K562 (cell line): ENCODE results near the gene FARSB. TPM values are rescaled to one million over a fixed set of nuclear protein-coding genes. Genes with fewer than 3 reads are reported as not detected.

Experiments used
- ATAC-seq: fragments of 200-7000 bp; cut with Tn5 transposase; 3 replicates; pipeline ENCODE4 v1.9.1; 2020; ENCODE audit warnings: moderate library complexity
- BruUV-seq: library from RNA; stranded (reverse); fragments of 400-500 nt; replicated peaks from 2 replicates; lab custom pipeline; 2021; lab: Mats Ljungman, UMichigan
- CTCF ChIA-PET: fragments of 300-600 bp; formaldehyde crosslinking; extraction: SDS; loops from one replicate; lab custom pipeline; 2021; ENCODE audit warnings: low intra/inter-chr PET ratio; lab: Yijun Ruan, JAX
- POLR2A ChIA-PET: fragments of 300-600, 350-650 bp; sonication (Branson Sonifier 250); formaldehyde crosslinking; extraction: SDS; loops from one replicate; lab custom pipeline; 2021; ENCODE audit warnings: antibody characterized with exemption, inconsistent platforms; lab: Yijun Ruan, JAX
- DNase-seq, 4 experiments: peaks; one replicate each; pipeline versions ENCODE4 v3.0.0 to v3.0.0-alpha.2; 2011 to 2018; ENCODE audit warnings: low spot score in 3 of 4, mixed read lengths in 3 of 4; ENCODE audit errors: extremely low read depth in 1 of 4
- FAIRE-seq: peaks from 2 replicates; lab custom pipeline; 2011; peaks lifted over from hg19 to GRCh38; lab: Jason Lieb, UNC
- H2AFZ ChIP-seq: 2 replicates; pipeline ENCODE4 v1.6.0; 2011; ENCODE audit warnings: low read depth, low read length, control low read depth, inconsistent platforms
- H3K27ac ChIP-seq: fragments of 200-600 bp; 3 replicates; pipeline ENCODE4 v1.8.0; 2011; ENCODE audit warnings: low read depth, mild to moderate bottlenecking, control low read depth, inconsistent platforms, low read length, moderate library complexity, mixed read lengths; ENCODE audit errors: extremely low read depth
- H3K27me3 ChIP-seq, 2 experiments: fragments of 300-600 bp in 1 of 2; 2 replicates in 1 of 2; 3 replicates in 1 of 2; pipeline versions ENCODE4 v1.6.0 to v1.8.0; 2011; ENCODE audit warnings: inconsistent platforms in 2 of 2, low read length in 2 of 2, mild to moderate bottlenecking in 1 of 2, mixed read lengths in 1 of 2, moderate library complexity in 1 of 2; ENCODE audit not compliant: control insufficient read depth in 2 of 2, insufficient read depth in 2 of 2
- H3K36me3 ChIP-seq: fragments of 300-600 bp; 3 replicates; pipeline ENCODE4 v1.8.0; 2011; ENCODE audit warnings: mild to moderate bottlenecking, low read length, inconsistent platforms; ENCODE audit not compliant: control insufficient read depth, insufficient read depth
- H3K4me1 ChIP-seq, 2 experiments: fragments of 200-600 bp in 1 of 2; replicated peaks in 1 of 2; 2 replicates in 1 of 2; 3 replicates in 1 of 2; pipeline versions ENCODE4 v1.5.1 to v1.8.0; 2011; ENCODE audit warnings: inconsistent platforms in 2 of 2, low read length in 2 of 2, mild to moderate bottlenecking in 1 of 2, mixed read lengths in 1 of 2, moderate library complexity in 1 of 2; ENCODE audit not compliant: control insufficient read depth in 2 of 2, insufficient read depth in 2 of 2
- H3K4me2 ChIP-seq: 2 replicates; pipeline ENCODE4 v1.6.1; 2011; ENCODE audit warnings: low read length, control low read depth, inconsistent platforms, mixed read lengths; ENCODE audit not compliant: insufficient read depth
- H3K4me3 ChIP-seq: fragments of 200-600 bp; sonication (generic), shearing (Covaris generic); 2 replicates; pipeline ENCODE4 v1.5.1; 2016; ENCODE audit warnings: control low read depth, inconsistent platforms
- H3K79me2 ChIP-seq: fragments of 200-600 bp; 3 replicates; pipeline ENCODE4 v1.8.0; 2011; ENCODE audit warnings: low read length, inconsistent platforms; ENCODE audit not compliant: control insufficient read depth, insufficient read depth
- H3K9ac ChIP-seq, 2 experiments: 2 replicates each; pipeline versions ENCODE4 v1.6.0 to v1.6.1; 2011; ENCODE audit warnings: low read depth in 2 of 2, low read length in 2 of 2, control low read depth in 1 of 2, inconsistent platforms in 1 of 2, mild to moderate bottlenecking in 1 of 2, mixed read lengths in 1 of 2; ENCODE audit not compliant: insufficient read depth in 1 of 2
- H3K9me1 ChIP-seq: one replicate; pipeline ENCODE4 v1.6.0; 2011; ENCODE audit warnings: inconsistent platforms, mild to moderate bottlenecking, low read length, moderate library complexity; ENCODE audit not compliant: control insufficient read depth, insufficient read depth
- H3K9me3 ChIP-seq: replicated peaks from 2 replicates; pipeline ENCODE4 v1.5.1; 2011; ENCODE audit warnings: low read depth, low read length, inconsistent platforms; ENCODE audit not compliant: control insufficient read depth, insufficient read depth
- H4K20me1 ChIP-seq: replicated peaks from 2 replicates; pipeline ENCODE4 v1.6.1; 2011; ENCODE audit warnings: low read length, inconsistent platforms, mixed read lengths; ENCODE audit not compliant: control insufficient read depth, insufficient read depth
- ELK1 ChIP-seq: sonication (generic); formaldehyde crosslinking; IDR thresholded peaks from 2 replicates; pipeline ENCODE4 v1.8.1; 2022; ENCODE audit warnings: missing genetic modification reagents
- TFE3 ChIP-seq: fragments of 450-650 bp; formaldehyde crosslinking; IDR thresholded peaks from 2 replicates; pipeline ENCODE4 v1.4.0; 2020; ENCODE audit warnings: mild to moderate bottlenecking, mixed read lengths
- WGBS: fragments of 100-300 bp; shearing (Covaris generic); methylation state at CpG from one replicate; pipeline ENCODE4 v1.1.6; 2016; ENCODE audit warnings: low coverage, mixed read lengths; ENCODE audit not compliant: insufficient coverage; ENCODE audit errors: missing lambda C conversion rate; 5-methylcytosine and 5-hydroxymethylcytosine counted together
- in situ Hi-C: fragments of 300-500 bp; cut with MboI; formaldehyde crosslinking; loops from 4 replicates; pipeline ENCODE4 v1.15.0; 2018; ENCODE audit warnings: inconsistent platforms, mixed read lengths
- intact Hi-C: fragments of 100-400 bp; cut with micrococcal nuclease; formaldehyde crosslinking; loops from 2 replicates; pipeline ENCODE4 v1.14.2; 2022
- polyA plus RNA-seq, 8 experiments: library from polyadenylated mRNA; depleted of rRNA in 4 of 8; stranded (reverse) in 5 of 8; unstranded in 3 of 8; fragments of >200 nt; fragmentation: Nextera tagmentation in 2 of 8; fragmentation: Illumina TruSeq in 1 of 8; extraction: Ambion mirVana in 2 of 8; extraction: Trizol in 1 of 8; gene quantifications; 2 replicates each; pipeline versions ENCODE4 v1.2.1 to v1.2.3, GENCODE V29; 2011 to 2014; ENCODE audit warnings: inconsistent platforms in 1 of 8, missing spikeins in 1 of 8
- total RNA-seq, 7 experiments: library from RNA; depleted of rRNA in 6 of 7; stranded (reverse); fragments of >200 nt in 6 of 7; fragmentation: Illumina TruSeq in 2 of 7; extraction: Trizol in 2 of 7; gene quantifications; 2 replicates each; pipeline versions ENCODE4 v1.2.1 to v1.2.3, GENCODE V29; 2011 to 2021; ENCODE audit warnings: low replicate concordance in 1 of 7

Gene FARSB
- total and polyA plus RNA-seq, 9 of the 15 experiments (the other 6 are each of a cell fraction or from before 2014, with no cell fraction given), result 26.6 to 171 (median 55.7) TPM

DNA sequence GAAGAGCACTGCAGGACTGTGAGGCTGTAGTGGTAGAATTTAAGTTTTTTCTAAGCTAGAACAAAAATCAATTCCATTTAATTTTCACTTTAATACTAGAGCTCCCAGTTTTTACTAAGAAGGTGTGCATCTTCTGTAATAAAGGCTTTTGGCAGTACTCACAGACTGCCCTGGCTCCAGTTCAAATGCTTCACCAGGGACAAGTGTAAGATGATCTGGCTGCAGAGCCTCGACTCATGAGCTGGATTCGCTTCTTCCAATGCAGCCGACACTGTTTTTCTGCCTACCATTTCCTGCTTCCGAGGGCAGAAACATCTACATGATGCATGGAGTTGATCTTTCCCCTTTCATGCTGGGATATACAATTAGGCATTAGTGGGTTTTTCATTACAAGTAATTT lies 87.0 kb downstream of the FARSB start:
- no TSS peak for BruUV-seq
- DNase-seq, result no peak
- Histone ChIP-seq H3K4me3 (no peak overlapping the region), H3K36me3 (peaks cover 61% of the 10 kb centered on the region; the same call in 2 of the 3 replicates), H3K27me3 (no peaks in the 10 kb centered on the region)
- TF ChIP-seq TFE3 (CRISPR knock-in tag) (no peak), ELK1 (no peak)
- TF ChIP-seq, all 486 proteins: peak for 0
- H3K9ac ChIP-seq, result no peak overlapping the region
- CTCF ChIA-PET, result no interaction called here
- no peak overlapping the region for H3K4me2 ChIP-seq
- H3K9me1 ChIP-seq, result no peaks in the 10 kb centered on the region
- FAIRE-seq (no peak), ATAC-seq (no peak)
- H3K4me1 ChIP-seq, result peaks cover 0 to 10% of the 10 kb centered on the region in 2 experiments; a peak in 3 of 5 replicates
- intact Hi-C loops (no loop called here), in situ Hi-C loops (loop anchor here (25.0 kb wide), 1 partner anchor 257 kb away; a partner anchor contains a TSS)
- POLR2A ChIA-PET, result no interaction called here
- H3K27ac ChIP-seq, result no peak overlapping the region
- H3K79me2 ChIP-seq, result no peaks in the 10 kb centered on the region; the same call in 2 of the 3 replicates
- no peaks in the 10 kb centered on the region for H4K20me1 ChIP-seq
- H2AFZ ChIP-seq, result no peak overlapping the region
- H3K9me3 ChIP-seq, result no peaks in the 10 kb centered on the region
- 96% methylated on average over 4 of the region's 4 CpGs for WGBS
